WERI-Rb-1 (cell line): ENCODE measurements around the gene MAPKAP1.

ENCODE experiments used
- DNase-seq: peaks from one replicate; pipeline ENCODE4 v3.0.0-alpha.2; 2020
- H3K27ac ChIP-seq: fragments of 250-450 bp; sonication (Bioruptor Pico); 2 replicates; pipeline ENCODE4 v1.5.1; 2020; ENCODE audit warnings: mild to moderate bottlenecking, moderate library complexity
- H3K27me3 ChIP-seq: fragments of 250-450 bp; sonication (Bioruptor Pico); 2 replicates; pipeline ENCODE4 v1.5.1; 2021; ENCODE audit warnings: mild to moderate bottlenecking, low read depth, moderate library complexity; ENCODE audit not compliant: insufficient read depth, severe bottlenecking
- H3K36me3 ChIP-seq: fragments of 250-450 bp; sonication (Bioruptor Pico); 2 replicates; pipeline ENCODE4 v1.5.1; 2020; ENCODE audit warnings: mild to moderate bottlenecking, moderate library complexity
- H3K4me3 ChIP-seq: 2 replicates; pipeline ENCODE4 v1.5.1; 2011; ENCODE audit warnings: low read depth, mild to moderate bottlenecking, control low read depth, low read length
- H3K9me3 ChIP-seq: fragments of 250-450 bp; sonication (Bioruptor Pico); 2 replicates; pipeline ENCODE4 v1.5.1; 2021; ENCODE audit warnings: mild to moderate bottlenecking, moderate library complexity; ENCODE audit not compliant: severe bottlenecking
- TF ChIP-seq, protein P1 (sequence below): IDR thresholded peaks from 2 replicates; pipeline ENCODE4 v1.5.1; 2011; ENCODE audit warnings: low read depth, mild to moderate bottlenecking, control low read depth, inconsistent platforms, low read length

MAPKAP1 gene

DNA sequence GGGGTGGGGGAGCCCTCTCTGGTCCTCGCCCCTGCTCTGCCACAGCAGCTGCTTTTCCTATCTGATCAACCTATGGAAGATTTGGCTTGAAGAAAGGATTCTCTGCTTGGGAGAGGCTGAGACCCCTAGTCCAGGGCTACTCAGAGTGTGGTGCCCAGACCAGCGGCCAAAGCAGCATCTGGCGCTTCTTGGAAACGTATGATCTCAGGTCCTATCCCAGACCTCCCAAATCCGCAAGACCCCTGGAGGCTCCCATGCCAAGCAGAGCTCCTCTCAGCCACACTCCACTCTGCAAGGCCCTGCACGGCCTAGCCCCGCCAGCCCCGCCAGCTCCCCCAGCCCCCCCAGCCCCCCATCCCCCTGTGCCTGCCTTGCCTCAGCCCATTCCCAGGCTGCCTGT lies 263.6 kb downstream of the MAPKAP1 start:
- Histone ChIP-seq H3K27me3 (no peaks in the 10 kb centered on the region), H3K9me3 (no peaks in the 10 kb centered on the region), H3K36me3 (peaks cover 9% of the 10 kb centered on the region), H3K27ac (no peak overlapping the region), H3K4me3 (no peak overlapping the region)
- DNase-seq, result no peak
- TF ChIP-seq, protein P1, sequence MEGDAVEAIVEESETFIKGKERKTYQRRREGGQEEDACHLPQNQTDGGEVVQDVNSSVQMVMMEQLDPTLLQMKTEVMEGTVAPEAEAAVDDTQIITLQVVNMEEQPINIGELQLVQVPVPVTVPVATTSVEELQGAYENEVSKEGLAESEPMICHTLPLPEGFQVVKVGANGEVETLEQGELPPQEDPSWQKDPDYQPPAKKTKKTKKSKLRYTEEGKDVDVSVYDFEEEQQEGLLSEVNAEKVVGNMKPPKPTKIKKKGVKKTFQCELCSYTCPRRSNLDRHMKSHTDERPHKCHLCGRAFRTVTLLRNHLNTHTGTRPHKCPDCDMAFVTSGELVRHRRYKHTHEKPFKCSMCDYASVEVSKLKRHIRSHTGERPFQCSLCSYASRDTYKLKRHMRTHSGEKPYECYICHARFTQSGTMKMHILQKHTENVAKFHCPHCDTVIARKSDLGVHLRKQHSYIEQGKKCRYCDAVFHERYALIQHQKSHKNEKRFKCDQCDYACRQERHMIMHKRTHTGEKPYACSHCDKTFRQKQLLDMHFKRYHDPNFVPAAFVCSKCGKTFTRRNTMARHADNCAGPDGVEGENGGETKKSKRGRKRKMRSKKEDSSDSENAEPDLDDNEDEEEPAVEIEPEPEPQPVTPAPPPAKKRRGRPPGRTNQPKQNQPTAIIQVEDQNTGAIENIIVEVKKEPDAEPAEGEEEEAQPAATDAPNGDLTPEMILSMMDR, result no peak

DNA sequence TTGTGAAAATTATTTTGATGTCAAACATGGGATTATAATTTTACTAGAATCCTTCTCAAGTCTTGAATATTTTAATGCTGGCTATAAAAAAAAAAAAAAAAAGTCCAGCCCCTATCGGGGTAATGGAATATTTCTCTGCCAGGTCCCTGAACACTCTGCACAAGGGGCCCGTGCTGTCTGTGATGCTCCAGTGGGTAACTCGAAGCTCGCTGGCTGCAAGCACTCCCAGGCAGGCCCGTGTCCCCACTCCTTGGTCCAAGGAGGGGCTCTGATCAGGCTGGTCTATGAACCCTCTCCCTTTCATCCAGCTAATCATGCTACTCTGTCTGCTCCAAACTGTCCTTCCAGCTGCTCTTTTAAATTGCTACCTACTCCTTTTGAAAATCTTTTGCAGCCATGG lies 264.6 kb downstream of the MAPKAP1 start:
- TF ChIP-seq, protein P1, result no peak
- no peak overlapping the region for H3K27ac ChIP-seq
- no peaks in the 10 kb centered on the region for H3K9me3 ChIP-seq
- H3K36me3 ChIP-seq, result peaks cover 9% of the 10 kb centered on the region
- no peak overlapping the region for H3K4me3 ChIP-seq
- no peak for DNase-seq
- no peaks in the 10 kb centered on the region for H3K27me3 ChIP-seq

DNA sequence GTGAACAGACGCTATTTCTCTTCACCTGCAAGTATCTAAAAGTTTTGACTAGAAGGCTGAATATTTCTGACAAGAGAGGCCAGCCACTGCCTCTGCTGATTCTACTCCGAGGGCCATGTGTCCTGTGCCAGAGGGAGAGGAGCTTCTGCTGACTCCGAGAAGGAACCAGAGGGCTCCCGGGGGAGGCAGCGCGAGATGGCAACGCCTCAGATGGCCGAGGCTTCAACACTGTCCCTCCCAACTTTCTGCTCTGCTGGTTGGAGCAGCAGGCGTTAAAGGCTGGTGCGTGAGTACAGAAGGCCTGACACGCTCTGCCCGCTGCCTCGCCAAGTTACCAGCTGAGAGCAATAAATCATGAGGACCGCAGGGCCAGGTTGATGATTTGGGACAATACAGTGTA lies 266.6 kb downstream of the MAPKAP1 start:
- Histone ChIP-seq H3K4me3 (no peak overlapping the region), H3K27ac (no peak overlapping the region), H3K36me3 (peaks cover 9% of the 10 kb centered on the region), H3K27me3 (no peaks in the 10 kb centered on the region), H3K9me3 (no peaks in the 10 kb centered on the region)
- TF ChIP-seq, protein P1, result no peak
- DNase-seq, result no peak

DNA sequence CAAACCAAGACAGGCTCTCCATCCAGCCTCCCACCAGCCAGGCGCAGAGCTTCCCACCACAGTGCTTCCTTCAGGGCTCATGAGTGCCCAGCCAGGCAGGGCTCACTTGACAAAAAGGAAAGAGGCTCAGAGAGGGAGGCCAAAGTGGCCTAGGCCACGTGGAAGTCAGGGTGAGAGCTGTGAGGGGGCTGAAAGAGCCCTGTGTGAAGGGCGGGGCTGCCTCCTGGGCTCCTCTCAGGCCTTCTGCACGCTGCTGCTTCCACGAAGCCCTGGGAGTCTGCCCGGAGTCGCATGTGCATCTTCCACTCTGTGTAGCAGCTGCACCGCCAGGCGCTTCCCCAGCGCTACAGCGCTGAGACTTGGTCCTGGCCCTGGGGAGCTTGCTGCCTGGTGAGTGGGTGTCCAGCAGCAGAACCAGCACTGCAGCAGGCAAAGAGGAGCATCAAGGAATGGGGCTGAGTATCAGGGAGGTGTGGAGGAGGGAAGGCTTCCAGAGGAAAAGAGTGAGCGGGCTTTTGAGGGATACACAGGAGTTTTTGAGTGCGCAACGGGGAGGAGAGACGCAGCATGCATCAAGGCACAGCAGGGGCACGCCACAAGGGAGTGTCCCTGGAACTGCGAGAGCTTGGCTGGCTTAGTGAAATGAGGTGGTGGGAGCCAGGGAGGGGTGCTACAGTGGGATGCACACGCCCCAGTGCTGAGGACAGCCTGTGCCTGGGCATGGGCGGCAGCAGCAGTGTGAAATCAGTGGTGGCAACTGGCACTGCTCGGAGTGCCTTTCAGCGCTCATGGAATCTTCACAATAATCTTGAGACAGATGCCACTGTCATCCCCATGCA lies 267.4 kb downstream of the MAPKAP1 start:
- H3K36me3 ChIP-seq, result peaks cover 9% of the 10 kb centered on the region
- H3K4me3 ChIP-seq, result no peak overlapping the region
- DNase-seq, result no peak
- no peaks in the 10 kb centered on the region for H3K9me3 ChIP-seq
- no peaks in the 10 kb centered on the region for H3K27me3 ChIP-seq
- TF ChIP-seq, protein P1, result no peak
- H3K27ac ChIP-seq, result no peak overlapping the region

DNA sequence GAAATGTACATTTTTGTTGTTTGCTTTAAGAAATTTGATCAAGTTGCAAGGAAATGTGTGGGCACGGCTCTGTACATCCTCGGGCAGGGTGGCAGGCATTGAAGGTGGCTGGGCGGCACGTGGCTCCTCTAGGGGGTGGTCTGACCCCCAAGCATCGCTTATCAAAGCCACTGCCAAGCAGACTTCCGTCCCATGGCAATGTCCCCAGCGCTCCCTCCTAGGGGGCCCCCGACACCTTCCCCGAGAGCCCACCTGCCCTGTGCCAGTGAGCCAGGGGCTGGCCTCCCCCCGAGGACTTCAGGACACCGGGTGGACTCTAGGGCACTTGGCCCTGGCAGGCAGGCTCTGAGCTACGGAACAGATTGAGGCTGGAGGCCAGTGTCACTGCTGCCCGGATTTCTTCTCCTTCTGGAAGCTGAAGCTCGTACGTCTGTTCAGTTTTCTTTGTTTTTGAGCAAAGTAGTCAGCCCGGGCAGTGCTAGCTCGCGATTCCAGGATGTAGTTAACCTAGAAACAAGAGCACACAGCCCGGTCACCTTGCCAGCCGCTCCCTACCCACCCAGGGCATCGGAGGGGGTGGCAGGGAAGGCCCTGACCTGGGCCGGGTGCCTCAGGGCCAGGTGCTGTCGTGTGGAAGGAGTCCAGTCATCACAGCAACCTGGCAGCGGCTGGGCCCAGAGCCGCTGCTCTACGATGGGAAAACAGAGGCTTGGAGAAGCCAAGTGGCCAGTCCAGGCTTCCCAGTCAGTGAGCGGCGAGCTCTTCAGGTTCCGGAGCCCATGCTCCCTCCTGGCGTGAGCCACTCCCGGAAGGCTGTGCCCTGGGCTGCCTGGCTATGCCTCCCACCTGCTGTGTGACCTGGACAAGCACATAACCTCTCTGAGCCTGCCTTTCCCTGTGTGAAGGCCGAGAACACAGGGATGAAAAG lies 268.2 kb downstream of the MAPKAP1 start:
- TF ChIP-seq, protein P1, result no peak
- H3K27me3 ChIP-seq, result no peaks in the 10 kb centered on the region
- no peak overlapping the region for H3K27ac ChIP-seq
- no peaks in the 10 kb centered on the region for H3K9me3 ChIP-seq
- H3K36me3 ChIP-seq, result peaks cover 9% of the 10 kb centered on the region
- DNase-seq, result no peak
- H3K4me3 ChIP-seq, result no peak overlapping the region
